HG03571 (cell line): Measurements from ENCODE around the gene FIBP.

ENCODE experiments used
- ATAC-seq: cut with Tn5 transposase; IDR thresholded peaks from one replicate; pipeline ENCODE4 v1.9.1; 2021; ENCODE audit not compliant: unreplicated experiment

The FIBP gene

GRCh38 chr11:65871811-65872548, 16.3 kb downstream of the FIBP start:
- no peak for ATAC-seq

- no peak for ATAC-seq
Measured at GRCh38 chr11:65870706-65871681, 17.3 kb downstream of the FIBP start.

DNA sequence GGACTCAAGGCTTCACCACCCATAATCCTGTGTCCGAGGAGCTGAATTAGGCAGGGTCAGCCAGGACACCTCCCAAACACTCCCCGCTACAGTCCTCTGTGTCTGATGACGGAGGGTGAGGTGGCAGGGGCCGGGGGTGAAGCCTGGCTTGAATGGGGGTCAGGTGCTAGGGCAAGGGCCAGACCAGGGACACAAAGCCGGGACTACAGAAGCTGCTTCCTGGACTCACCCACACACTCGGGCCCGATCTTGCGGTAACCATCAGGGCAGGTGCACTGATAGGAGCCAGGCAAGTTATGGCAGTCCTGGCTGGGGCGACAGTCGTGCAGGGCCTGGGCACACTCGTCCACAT, 18.0 kb downstream of the FIBP start:
- no peak for ATAC-seq

DNA sequence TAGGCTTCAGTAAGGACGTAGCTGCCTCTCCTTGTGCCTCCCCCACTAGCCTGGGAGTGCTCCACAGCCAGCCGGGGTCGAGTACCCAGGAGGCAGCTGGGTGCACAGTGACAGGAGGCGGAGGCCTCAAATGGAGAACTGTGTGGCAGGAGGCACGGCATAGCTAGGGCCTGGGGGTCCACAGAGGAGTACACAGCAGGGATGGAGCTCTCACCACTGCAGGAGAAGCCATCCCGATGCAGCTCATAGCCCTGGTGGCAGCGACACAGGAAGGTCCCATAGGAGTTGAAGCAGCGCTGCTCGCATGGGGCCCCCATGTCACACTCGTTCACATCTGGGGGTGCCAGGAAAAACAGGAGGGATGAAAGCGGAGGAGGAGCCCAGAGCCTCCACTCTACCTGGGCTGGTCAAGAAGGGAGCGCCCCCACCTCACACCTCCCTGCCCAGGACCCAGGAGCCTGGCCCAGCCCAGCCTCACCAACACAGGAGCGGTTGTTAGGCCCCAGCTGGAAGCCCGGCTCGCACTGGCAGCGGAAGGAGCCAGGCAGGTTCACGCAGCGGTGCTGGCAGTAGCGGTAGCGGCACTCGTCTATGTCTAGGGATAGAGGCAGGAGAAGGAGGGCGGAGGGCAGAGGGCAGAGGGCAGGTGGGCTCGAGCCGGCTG, 18.5 kb downstream of the FIBP start:
- no peak for ATAC-seq

DNA sequence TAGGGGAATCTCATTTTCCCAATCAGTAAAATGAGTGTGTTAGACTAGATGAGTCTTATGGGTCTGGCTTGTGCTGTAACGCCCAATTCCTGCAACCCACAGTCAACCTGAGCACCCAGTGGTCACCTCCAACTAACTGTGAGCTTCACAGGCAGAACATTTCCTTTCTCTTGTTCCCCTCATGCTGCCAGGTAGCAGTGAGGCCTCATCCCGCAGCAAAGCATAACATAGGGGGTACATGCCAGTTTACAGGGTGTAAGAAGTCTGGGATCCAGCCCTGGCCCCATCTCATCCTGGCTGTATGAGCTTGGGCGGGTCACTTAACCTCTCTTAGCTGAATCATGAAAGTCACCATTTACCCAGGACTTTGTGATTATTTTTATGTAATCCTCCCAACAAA, 19.4 kb downstream of the FIBP start:
- ATAC-seq, result no peak

DNA sequence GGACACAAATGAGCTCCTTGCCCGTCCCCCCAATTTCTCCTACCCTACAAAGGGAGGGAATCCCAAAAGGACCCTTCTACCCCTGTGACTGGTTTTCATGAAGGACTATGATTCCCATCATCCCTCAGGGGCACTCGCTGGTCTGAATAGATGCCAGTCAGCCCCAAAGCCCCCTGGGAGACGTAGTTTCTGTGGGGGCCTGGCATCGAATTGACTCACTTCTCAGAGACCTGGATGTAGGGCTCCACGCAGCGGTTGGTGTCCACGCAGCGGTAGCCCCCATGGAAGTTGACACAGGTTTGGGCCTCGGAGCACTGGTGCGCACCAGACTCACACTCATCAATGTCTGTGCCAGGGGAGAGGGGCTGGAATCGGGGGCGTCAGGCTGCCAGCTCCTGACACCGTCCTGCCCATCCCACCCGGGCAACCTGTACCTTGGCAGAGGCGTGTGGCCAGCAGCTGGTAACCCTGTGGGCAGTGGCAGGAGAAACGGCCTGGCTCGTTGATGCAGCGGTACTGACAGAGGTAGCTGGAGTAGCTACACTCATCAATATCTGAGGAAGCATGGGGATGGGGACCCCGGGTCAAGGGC, 20.1 kb downstream of the FIBP start:
- ATAC-seq, result no peak

GRCh38 chr11:65867284-65868071, 20.8 kb downstream of the FIBP start:
- ATAC-seq, result no peak

GRCh38 chr11:65866509-65867283, 21.6 kb downstream of the FIBP start:
- ATAC-seq, result no peak

DNA sequence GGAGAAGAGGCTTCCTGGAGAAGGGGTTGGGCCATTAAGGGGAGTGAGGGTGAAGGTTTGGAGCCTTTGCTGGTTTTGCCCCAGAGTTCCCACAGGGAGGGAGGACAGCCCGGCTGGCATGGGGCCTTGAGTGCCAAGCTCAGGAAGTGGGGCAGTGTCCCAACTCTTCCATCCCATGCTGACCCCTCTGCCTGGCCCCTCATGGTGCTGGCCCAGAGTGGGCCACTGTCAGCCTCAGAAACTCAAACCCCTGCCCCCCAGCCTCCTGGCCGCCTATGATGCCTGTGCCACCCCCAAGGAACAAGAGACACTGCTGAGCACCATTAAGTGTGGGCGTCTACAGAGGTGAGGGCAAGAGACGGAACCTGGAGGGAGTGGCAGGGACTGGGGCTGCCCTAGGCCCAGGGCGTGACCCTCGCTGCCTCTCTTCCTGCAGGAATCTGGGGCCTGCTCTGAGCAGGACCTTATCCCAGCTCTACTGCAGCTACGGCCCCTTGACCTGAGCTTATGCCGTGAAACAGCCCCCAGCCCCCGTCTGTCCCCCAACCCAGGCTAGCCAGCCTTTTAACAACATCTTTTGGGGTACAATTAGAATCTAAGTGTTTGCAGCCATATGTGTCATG, 22.6 kb downstream of the FIBP start:
- ATAC-seq, result no peak

- no peak for ATAC-seq
Measured at GRCh38 chr11:65864706-65865471, 23.4 kb downstream of the FIBP start.

GRCh38 chr11:65863889-65864705, 24.2 kb downstream of the FIBP start:
- ATAC-seq, result no peak

DNA sequence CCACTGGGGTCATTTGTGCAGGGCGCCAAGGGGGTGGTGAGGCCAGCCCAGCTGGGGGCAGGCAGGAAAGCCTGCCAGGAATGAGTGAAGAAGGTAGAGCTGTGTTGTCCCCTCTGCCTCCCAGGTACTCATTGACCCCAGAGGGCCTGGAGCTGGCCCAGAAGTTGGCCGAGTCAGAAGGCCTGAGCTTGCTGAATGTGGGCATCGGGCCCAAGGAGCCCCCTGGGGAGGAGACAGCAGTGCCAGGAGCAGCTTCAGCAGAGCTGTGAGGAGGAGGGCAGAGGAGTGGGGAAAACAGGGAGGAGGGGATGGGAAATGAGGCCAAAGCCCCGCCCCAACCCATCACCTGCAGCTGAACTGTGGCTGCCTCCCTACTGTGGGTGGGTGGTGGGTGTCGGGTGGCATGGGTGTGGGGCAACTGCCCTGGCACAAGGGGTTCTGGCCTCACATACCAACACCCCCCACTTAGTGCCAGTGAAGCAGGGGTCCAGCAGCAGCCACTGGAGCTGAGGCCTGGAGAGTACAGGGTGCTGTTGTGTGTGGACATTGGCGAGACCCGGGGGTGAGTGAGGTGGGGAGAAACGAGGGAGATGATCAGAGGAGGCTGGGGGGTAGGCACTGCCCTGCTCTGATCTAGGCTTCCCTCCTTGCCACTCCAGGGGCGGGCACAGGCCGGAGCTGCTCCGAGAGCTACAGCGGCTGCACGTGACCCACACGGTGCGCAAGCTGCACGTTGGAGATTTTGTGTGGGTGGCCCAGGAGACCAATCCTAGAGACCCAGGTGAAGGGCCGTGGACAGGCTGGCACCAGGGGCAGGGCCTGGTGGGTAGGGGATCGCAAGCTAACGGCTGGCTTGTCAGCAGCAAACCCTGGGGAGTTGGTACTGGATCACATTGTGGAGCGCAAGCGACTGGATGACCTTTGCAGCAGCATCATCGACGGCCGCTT, 25.1 kb downstream of the FIBP start:
- ATAC-seq, result no peak

DNA sequence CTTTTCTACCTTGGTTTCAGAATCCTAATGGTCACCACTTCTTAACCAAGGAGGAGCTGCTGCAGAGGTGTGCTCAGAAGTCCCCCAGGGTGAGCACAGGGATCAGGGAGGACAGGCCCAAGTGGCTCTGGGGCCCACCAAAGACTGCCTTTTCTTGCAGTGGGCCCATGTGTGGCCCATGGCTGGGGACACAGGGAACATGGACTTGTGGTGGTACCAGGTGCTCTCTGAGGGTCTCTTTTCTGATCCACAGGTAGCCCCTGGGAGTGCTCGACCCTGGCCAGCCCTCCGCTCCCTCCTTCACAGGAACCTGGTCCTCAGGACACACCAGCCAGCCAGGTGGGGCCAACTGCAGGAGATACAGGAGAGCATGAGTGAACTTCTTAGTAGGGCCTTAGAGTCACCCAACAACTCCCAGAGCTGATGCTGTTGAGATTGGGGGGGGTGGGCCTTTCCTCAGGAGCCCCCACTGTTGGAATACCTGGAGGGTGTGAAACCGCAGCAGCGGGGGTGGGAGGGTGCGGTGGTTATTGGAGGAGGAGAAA, 26.0 kb downstream of the FIBP start:
- no peak for ATAC-seq

- no peak for ATAC-seq
Measured at GRCh38 chr11:65861533-65862183, 26.6 kb downstream of the FIBP start.

DNA sequence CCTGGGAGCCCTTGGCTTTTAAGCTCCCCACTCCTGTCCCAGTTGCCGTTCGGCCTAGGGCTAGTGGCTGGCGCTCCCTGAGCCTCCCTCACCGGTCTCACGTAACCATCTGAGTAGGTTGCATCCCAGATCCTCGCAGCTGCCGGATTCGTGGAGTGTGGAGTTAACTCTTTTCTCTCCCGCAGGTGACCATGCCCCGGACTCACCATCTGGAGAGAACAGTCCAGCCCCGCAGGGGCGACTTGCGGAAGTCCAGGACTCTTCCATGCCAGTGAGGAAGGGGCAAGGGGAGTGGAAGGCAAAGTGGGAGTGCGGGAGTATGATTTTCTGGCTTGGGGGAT, 27.1 kb downstream of the FIBP start:
- ATAC-seq, result no peak
